HG03575 (cell line): ENCODE results near the gene PILRB.

Experiments used
- ATAC-seq: cut with Tn5 transposase; IDR thresholded peaks from one replicate; pipeline ENCODE4 v1.9.1; 2021; ENCODE audit not compliant: unreplicated experiment, insufficient number of reproducible peaks, low FRiP score; ENCODE audit errors: extremely low read depth

The PILRB gene

DNA sequence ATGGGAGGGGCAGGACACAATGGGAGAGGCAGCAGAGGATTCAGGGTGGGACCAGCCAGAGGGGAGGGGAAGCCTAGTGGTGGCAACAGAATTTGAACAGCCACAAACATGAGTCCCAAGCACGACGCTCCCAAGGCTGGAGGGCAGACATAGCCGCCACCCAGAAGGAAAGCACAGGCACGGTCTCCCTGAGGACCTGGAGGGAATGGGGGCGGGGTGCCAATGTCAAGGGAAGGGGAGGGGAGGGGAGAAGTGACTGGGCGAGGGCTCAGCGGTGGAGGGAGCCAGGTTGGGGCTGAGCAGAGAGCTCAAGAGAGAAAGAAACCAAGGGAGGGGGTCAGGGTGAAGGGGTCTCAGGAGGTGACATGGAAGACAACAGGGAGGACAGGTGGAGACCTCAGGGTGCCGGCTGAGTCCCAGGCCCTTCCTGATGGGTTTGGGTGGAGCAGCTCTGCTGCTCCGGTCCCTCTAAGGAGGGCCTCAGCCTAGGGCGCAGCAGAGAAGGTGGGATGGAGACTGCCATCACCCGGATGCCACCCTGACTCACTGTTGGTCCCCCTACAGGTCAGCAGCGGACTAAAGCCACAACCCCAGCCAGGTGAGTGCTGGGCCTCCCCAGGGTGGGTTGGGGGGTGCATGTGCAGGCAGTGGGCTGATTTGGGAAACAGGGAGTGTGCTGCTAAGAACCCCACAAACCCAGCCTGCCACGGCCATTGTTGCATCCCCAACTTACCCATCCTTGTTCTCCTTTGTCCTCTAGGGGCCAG is 39.6 kb downstream of the PILRB start:
- no peak for ATAC-seq

DNA sequence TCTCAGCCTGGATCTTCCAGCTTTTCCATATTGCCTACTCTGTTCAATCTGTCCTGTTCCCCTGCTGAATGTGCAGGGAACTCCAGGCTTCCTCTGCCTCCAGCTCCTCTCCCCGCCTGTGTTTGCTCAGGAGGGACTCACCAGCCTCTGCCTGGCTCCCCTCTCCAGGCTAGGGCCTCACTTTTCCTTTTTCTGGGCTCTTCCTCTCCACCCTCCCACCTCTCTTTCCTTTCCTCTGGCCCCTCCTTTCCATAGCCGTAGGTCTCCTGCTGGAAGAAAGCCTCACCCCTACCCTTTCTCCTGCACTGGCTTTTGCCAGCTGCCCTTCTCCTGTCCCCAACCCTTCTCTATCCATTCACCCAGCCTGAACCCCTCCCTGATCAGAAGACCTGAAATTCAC is 40.3 kb downstream of the PILRB start:
- no peak for ATAC-seq

DNA sequence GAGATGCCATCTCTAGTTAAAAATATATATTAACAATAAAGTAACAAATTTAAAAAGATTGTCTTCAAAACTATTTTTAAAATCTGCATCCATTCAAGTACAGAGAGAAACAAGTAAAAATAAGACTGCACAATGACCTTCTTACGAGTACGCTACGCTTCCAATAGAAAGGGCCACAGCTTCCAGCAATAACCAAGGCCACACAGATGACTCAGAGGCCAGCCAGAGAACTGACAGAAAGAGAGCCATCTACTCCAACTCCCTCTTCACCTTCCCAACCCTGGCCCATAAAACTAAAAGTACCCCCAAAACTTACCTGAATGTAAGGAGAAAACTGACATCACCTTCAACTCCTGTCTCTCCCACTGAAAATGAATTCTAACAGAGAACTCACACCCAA is 42.1 kb downstream of the PILRB start:
- no peak for ATAC-seq

GRCh38 chr7:100400656-100401055 is 42.7 kb downstream of the PILRB start:
- ATAC-seq = no peak

- ATAC-seq = no peak
Measured at GRCh38 chr7:100401811-100402210, 43.9 kb downstream of the PILRB start.

- ATAC-seq = no peak
Measured at GRCh38 chr7:100402241-100402640, 44.3 kb downstream of the PILRB start.

DNA sequence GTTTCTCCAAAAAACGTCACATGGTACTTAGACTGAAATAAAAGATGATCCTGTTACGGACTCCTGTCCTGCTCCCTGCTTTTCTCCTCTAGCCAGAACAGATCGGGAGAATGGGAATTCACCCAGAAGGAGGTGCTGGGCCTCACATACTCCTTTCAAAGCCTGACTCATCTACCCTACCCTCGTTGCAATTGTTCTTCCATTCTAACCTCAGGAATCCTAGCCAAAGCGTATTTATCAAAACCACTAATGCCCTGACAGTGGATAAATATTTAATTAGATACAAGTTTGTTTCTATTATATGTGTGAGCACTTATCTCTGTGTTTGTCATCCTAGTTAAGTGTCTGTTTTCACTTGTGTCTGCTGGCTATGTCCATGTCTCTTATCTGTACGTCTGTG is 48.9 kb downstream of the PILRB start:
- no peak for ATAC-seq

DNA sequence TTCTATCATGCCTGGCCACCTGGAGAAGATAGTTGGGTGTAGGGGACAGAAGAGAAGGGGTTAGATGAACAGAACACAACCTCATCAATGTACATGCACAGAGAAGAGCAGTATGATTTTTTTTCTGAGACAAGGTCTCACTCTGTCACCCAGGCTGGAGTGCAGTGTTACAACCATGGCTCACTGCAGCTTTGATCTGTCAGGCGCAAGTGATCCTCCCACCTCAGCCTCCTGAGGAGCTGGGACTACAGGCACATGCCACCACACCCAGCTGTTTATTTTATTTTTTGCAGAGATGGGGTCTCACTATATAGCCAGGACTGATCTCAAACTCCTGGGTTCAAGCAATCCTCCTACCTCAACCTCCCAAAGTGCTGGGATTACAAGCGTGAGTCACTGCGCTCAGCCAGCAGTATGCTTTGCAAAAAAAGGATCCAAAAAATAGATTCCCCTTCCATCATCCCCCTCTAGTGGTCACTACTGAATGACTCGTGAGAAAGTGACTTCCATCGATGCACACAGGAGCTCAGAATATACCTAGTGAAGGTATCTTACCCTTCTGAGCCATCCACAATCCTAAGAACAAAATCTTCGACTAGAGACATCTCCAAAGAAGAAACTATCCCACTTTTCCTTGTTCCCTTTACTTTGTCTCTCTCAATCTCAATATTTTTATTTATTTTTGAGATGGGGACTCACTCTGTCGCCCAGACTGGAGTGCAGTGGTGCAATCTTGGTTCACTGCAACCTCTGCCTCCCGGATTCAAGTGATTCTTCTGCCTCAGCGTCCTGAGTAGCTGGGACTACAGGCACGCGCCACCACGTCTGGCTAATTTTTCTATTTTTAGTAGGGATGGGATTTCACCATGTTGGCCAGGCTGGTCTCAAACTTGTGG is 49.6 kb downstream of the PILRB start:
- ATAC-seq = no peak

DNA sequence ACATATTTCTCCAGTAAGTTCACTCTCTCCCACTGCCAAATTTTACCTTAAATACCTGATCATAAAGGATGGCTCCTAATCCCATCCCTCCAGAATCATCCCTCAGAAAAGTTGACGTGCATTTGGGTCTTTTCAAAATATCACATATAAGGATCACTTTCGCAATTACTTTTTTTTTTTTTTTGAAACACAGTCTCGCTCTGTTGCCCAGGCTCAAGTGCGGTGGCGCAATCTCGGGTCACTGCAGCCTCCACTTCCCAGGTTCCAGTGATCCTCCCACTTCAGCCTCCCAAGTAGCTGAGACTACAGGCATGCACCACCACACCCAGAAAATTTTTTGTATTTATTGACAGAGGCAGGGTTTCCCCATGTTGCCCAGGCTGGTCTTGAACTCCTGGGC is 53.2 kb downstream of the PILRB start:
- ATAC-seq = no peak

GRCh38 chr7:100413346-100413745 is 55.4 kb downstream of the PILRB start:
- no peak for ATAC-seq

- no peak for ATAC-seq
Measured at GRCh38 chr7:100413889-100414288, 56.0 kb downstream of the PILRB start.

GRCh38 chr7:100415448-100415847 is 57.5 kb downstream of the PILRB start:
- no peak for ATAC-seq
